Measurements from ENCODE around the gene SBNO2.

The SBNO2 gene

DNA sequence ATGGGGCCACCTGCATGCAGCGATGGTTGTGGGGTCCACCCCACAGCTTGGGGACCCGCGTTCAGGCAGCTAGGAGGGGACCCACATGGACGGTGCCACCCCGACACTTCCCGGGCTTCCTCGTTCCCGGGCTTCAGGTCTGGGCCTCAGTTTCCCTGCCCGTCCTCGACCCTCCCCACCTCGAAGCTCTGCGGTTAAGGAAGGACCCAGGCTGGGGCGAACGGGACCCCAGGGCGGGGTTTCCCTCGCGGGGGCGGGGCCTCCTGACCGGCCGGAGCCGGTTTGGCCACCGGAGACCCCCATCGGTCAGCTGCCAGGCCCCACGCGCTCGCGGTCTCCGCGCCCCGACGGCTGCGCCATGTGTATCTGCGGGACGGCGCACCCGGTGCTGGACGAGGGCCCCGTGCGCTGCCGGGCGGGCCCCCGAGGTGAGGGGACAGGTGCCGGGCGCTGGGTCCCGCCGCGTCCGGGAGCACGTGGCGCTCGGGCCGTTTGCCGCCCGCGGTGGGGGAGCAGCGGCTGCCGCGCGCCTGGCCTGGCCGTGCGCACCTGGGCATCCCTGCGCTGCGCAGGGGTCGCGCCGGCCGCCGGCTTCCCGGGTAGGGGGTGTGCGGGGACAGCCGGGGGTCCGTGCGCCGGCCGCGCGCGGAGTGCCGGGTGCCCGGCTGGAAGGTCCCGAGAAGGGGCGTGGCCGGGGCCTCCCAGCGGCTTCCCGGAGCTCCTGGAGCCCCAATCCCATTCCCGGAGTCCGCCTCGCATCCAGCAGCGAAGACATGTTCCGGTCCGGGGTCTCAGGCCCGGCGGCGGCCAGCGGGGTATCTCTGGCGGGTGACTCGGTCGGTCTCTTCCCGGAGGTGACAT is 102.9 kb downstream of the SBNO2 start:
- DNase-seq (ENCODE audit: low read depth), result no peak

DNA sequence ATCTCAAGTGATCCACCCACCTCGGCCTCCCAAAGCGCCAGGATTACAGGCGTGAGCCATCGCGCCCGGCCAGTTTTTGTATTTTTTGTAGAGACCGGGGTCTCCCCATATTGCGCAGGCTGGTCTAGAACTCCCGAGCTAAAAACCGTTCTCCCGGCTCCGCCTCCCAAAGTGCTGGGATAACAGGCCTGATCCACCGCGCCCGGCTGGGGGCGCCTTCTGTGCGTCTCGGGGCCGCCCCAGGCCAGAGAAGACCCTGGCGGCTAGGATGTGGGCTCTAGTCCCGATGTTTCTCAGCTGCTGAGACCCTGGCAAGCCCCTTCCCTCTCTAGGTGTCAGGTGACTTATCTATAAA is 103.5 kb downstream of the SBNO2 start:
- DNase-seq (ENCODE audit: low read depth), result no peak

DNA sequence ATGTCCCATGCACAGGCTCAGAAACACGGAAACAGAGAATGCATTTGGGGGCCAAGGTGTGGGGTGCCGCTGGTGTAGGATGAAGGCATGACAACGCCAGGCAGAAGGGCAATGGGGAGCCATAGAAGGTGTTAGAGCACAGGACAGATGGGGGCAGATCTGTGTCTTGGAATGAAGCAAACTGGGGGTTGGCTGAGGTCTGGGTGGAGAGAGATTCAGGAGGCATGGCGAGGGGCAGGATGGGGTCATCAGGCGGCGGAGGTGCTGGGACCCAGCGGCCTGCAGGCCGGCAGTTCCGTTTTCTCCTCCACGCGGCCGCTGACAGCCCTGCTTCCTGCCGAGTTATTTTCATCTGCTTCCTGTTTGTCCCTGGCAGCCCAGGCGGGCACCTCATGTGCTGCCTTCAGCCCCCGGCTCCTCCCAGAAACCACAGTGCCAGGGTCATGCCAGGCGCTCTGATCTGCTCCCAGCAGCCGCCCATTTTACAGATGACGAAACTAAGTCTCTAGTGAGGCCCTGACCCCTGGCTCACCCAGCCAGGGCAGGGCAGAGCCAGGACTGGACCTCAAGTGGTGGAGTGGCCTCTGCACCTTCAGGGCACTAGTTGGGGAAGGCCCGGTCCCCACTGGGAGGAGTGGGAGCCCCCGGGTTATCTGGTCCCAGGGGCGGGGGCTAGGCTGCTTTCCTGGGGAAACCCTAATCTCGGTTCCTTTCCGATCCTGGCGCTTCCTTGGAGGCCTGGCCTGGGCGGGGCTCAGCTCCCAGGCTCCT is 104.9 kb downstream of the SBNO2 start:
- DNase-seq (ENCODE audit: low read depth), result no peak

DNA sequence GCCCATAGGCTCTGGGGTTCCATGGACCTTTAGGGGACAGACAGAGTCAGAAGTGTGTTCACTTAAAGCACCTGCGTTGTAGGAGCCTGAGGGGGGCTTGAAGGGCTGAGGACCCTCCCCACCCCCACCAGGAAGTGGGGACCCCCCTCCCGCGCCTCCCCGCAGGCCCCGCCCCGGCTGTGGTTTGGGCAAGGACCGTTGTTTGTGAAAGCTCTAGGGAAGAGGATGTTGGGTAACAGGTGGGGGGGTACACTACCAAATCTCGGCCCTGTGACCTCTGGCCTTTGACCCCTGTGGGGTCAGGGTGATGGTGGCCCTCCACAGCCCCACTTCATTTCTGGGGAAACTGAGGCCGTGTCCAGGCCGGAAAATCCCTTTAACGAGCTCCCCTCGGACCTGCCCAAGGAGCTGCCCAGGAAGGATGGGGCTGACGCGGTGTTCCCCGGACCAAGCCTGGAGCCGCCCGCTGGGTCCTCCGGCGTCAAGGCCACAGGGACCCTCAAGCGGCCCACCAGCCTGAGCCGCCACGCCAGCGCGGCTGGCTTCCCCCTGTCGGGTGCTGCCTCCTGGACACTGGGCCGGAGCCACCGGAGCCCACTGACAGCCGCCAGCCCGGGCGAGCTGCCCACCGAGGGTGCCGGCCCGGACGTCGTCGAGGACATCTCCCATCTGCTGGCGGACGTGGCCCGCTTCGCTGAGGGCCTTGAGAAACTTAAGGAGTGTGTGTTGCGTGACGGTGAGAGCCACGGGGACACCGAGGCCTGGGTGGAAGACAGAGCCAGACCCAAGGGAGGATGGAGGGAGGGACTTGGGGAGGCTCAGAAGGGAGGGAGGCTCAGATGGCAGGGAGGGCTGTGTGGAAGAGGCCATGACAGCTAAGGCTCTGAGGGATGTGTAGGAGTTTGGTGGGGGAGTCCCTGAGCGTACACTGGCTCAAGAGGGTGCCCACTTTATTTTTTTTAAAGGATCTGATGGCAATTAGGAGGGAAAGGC is 105.8 kb downstream of the SBNO2 start:
- no peak for DNase-seq (ENCODE audit: low read depth)

DNA sequence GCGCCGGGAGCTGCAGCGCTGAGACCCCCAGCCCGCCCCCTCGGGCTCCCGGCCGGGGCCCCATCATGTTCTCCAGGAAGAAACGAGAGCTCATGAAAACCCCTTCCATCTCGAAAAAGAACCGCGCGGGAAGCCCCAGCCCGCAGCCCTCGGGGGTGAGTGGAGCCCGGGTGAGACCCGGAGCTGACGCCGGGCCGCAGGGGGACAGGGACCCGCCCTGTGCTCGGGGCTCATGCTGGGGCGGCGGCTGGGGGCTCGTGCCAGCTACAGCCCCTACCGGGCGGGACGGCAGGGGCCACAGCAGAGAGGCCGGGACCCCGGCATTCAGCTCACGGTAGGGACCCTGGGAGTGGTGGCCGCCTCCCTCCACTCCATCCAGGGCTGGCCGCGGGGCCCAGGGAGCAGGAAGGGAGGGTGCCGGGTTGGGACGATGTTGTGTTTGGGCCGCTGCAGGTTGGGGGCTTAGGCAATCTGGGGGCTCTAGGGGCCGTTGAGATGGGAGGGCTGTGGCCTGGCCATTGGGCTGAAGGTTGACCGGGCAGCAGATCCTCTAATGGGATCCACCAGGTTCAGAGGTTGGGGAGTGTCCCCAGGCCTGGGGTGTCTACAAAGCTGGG is 106.6 kb downstream of the SBNO2 start:
- no peak for DNase-seq (ENCODE audit: low read depth)

DNA sequence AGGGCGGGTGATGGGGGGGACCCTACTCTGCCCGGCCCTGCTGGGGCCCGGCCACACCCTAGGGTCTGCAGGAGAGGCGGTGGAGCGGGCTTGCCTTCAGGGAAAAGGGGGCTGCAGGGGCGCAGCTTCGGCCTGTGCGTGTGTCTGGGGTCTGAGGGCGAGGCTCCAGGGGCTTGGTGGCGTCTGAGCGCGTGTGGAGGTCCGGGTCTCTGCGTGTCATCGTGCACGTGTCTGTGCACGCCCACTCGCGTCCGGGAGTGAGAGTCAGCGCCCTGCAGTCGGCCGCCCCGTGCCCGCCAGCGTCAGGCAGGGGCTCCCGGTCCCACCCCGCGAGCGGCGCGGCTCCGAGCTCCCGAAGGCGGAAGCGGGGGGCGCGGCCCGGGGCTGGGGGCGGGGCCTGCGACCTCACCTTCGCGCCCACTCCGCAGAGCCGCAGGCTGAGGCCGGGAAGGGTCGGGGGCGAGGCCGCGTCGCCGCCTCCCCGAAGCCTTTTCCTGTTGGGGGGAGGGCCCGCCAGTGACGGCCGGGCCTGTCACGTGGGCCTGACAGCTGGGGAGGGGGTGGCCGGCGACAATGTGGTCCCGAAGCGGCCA is 107.2 kb downstream of the SBNO2 start, which contains the start of gene ARHGAP45:
TSS of gene ARHGAP45 (plus strand) at position 420 of the 593 bp plus-strand sequence. CDS start 239 bp downstream, outside the sequence.
- no peak for DNase-seq (ENCODE audit: low read depth)

DNA sequence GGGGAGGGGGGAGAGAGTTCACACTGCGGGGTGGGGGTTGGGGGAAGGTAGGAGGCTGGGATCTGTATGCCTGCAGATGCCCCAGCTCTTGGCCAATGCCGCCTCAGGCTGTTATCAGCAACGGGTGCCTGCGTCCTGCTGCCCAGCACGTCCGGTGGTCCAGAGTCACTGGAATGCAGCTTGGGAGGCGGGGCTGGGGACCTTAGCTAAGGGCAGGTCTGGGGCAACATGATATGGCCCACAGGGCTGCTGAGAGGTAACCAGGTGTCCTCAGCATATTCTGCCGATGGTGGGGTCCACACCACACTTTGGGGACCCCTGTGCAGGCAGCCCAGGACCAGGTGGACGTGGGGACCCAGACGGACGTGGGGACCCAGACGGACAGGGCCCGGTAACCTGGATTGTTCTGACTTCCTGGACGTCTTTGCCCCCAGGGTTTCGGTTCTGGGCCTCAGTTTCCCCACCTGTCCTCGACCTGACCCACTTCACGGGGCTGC is 107.8 kb downstream of the SBNO2 start:
- DNase-seq (ENCODE audit: low read depth), result no peak

DNA sequence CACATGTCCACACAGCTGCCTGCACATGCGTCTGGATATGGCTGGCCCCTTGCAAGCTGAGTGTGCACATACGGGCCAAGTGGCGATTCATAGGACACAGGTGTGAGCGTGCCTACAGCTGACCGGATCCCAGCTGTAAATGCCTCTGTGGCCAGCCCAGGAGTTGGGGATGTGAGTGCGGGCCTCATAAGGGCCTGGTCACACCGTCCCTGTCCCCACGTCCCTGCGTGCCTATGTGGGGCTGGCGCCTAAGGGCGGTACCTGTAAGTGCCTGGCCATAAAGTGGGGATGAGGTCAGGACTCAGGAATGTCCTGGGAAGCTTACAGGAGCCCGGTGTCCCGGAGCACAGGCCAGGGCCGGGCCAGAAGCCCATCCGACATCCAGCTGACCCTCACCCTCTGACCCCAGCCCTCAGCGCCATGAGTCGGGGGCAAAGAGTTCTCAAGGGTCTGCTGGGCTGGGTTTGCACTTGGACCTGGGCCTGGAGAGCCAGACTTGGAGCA is 108.4 kb downstream of the SBNO2 start:
- DNase-seq (ENCODE audit: low read depth), result no peak

DNA sequence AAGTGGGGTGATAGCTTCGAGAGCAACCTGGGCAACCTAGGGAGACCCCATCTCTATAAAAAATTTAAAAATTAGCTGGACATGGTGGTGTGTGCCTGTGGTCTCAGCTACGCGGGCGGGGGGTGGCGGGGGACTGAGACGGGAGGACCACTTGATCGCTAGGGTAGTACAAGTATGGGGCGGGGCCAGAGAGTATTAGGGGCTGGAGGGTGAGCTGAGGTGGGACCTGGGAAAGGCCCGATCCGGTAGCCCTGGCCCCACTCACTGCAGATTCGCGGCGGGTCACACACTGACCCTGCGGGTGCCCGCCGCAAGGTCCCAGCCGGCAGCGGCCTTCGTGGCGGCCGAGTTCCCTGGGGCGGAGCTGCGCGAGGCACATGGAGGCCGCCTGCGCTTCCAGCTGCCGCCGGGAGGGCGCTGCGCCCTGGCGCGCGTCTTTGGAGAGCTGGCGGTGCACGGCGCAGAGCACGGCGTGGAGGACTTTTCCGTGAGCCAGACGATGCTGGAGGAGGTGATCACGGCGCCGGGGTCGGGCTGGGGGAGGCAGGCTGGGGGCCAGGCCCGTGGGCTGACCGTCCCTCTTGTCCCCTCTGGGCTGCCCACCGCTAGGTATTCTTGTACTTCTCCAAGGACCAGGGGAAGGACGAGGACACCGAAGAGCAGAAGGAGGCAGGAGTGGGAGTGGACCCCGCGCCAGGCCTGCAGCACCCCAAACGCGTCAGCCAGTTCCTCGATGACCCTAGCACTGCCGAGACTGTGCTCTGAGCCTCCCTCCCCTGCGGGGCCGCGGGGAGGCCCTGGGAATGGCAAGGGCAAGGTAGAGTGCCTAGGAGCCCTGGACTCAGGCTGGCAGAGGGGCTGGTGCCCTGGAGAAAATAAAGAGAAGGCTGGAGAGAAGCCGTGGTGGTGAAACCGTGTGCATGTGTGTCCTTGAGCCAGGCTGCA is 109.1 kb downstream of the SBNO2 start:
- no peak for DNase-seq (ENCODE audit: low read depth)

DNA sequence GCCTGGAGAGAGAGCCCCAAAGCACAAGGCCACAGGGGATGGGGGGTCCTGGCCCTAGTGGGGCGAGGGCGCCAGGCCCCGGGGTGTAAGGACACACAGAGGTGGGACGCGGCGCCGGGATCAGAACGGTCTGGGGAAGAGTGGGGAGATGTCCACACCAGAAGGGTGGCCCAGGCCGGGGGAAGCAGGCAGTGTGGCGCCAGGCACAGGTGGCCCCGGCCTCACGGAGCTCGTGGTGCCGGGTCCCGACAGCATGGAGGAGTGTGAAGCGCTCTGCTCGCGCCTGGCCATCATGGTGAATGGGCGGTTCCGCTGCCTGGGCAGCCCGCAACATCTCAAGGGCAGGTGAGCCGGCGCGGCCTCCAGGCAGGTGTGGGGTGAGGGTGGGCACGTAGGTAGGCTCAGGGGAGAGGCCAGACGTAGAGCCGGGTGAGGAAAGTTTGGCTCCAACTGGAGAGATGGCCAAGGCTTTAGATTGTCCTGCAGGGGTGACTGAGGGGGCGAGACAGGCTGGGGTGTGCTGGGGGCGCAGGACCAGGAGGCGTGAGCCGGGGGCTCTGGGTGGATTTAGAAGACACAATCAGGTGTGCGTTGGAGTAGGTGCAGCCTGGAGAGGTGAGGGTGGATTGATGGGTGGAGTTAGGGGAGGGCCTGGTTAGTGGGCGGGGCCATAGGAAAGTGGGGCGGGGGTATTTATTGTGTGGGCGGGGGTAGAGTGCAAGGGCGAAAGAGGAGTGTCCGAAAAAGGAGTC is 110.0 kb downstream of the SBNO2 start:
- DNase-seq (ENCODE audit: low read depth), result no peak

DNA sequence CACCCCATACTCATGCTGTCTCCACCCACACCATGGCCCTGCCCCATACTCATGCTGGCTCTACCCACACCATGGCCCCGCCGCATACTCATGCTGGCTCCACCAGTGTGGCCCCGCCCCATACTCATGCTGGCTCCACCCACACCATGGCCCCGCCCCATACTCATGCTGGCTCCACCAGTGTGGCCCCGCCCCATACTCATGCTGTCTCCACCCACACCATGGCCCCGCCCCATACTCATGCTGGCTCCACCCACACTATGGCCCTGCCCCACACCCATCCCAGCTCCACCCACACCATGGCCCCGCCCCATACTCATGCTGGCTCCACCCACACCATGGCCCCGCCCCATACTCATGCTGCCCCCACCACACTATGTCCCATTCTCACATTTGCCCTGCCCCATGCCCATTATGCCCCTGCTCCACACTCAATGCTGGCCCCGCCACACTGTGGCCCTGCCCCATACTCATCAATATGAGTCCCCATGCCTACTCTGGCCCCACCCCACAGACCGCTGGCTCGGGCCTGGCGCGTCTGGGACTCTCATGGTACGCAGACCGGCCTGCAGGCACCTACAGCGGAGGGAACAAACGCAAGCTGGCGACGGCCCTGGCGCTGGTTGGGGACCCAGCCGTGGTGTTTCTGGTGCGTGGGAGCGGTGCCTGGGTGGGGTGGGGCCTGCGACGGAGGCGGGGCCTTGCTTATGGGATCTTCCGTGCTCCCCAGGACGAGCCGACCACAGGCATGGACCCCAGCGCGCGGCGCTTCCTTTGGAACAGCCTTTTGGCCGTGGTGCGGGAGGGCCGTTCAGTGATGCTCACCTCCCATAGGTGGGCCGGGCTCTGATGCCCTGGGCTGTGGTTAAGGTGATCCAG is 110.8 kb downstream of the SBNO2 start:
- DNase-seq (ENCODE audit: low read depth), result no peak

DNA sequence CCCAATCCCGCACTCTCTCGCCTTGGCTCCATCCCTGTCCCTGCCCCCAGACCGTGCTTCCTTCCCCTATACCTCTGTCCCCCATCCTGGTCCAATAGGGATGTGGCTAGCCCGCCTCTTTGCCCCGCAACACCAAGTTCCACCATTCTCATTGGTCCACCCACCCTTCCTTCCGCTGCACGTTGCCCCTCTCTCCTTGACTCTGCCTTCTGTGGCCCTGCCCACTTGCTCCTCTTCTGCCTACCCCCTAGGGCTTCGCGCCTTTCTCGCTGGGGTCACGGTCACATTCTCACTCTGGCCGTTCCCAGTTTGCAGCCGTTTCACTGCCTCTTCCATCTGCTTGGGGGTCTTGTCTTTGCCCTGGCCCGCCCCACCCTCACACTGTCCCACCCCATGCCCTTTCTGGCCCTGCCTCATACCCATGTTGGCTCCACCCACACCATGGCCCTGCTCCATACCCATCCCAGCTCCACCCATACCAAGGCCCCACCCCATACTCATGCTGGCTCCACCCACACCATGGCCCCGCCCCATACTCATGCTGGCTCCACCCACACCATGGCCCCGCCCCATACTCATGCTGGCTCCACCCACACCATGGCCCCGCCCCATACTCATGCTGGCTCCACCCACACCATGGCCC is 111.6 kb downstream of the SBNO2 start:
- DNase-seq (ENCODE audit: low read depth), result no peak

DNA sequence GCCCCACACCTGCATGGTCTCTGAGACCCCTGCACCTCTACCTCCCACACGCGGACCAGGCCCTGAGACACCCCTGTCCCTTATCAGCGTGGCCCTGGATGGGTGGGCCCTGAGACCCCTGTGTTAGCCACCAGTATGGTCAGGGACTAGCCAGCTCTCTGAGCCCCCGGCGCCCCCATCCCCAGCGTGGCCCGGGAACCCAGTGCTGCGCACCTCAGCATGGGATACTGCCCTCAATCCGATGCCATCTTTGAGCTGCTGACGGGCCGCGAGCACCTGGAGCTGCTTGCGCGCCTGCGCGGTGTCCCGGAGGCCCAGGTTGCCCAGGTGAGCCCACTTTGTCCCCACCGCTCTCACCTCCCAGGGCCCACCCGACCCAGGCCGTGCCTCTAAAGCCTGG is 112.1 kb downstream of the SBNO2 start:
- DNase-seq (ENCODE audit: low read depth), result no peak

DNA sequence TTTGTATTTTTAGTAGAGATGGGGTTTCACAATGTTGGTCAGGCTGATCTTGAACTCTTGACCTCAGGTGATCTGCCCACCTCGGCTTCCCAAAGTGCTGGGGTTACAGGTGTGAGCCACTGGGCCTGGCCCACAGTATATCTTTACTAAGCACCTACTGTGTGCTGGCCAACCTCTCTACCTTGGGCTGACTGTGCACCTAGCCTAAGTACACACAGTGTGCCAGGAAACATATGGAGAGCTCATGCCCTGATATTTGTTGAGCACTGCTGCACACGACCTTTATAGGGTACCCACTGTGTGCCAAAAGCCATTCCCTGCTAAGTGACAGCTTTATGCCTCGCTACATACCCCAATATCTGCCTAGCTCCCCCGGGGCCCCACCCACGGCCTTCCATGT is 113.4 kb downstream of the SBNO2 start:
- no peak for DNase-seq (ENCODE audit: low read depth)

DNA sequence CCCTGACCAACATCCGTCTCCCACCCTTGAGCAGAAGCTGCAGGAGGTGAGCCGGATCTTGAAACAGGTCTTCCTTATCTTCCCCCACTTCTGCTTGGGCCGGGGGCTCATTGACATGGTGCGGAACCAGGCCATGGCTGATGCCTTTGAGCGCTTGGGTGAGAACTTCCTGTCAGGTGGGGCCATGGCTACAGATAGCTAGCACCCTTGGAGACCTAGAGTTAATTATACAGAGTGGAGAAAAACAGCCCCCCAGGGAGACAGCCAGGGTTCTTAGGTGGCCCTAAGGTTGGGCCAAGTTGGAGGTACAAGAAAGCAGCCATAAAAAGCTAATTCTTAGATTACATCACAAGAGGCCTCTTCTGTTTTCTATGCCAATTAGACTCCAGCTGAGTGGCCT is 116.0 kb downstream of the SBNO2 start:
- no peak for DNase-seq (ENCODE audit: low read depth)

Data from HS-5 (cell line).